ENCODE results near the gene KATNA1. TPM values are rescaled to one million over a fixed set of nuclear protein-coding genes. Genes with fewer than 3 reads are reported as not detected.

The KATNA1 gene
- total and polyA plus RNA-seq, 7 donors = 9.0 to 22.5 (median 17.5) TPM

DNA sequence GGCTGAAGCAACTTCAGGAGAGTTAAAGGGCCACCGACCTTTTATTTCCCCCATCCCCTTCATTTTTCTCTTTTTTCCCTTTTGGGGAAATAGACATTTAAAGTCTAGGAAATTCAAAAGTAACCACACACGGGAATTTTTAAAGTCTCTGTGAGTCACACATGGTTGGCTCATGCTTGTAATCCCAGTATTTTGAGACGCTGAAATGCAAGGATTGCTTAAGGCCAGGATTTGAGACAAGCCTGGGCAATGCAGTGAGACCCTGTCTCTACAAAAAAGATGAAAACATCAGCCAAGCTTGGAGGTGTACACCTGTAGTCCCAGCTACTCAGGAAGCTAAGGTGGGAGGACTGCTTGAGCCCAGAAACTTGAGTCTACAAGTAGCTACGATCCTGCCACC, 34.2 kb downstream of the KATNA1 start:
- WGBS, 2 donors = 89 to 94% methylated on average over 4 of the region's 4 CpGs
- DNase-seq = no peak

DNA sequence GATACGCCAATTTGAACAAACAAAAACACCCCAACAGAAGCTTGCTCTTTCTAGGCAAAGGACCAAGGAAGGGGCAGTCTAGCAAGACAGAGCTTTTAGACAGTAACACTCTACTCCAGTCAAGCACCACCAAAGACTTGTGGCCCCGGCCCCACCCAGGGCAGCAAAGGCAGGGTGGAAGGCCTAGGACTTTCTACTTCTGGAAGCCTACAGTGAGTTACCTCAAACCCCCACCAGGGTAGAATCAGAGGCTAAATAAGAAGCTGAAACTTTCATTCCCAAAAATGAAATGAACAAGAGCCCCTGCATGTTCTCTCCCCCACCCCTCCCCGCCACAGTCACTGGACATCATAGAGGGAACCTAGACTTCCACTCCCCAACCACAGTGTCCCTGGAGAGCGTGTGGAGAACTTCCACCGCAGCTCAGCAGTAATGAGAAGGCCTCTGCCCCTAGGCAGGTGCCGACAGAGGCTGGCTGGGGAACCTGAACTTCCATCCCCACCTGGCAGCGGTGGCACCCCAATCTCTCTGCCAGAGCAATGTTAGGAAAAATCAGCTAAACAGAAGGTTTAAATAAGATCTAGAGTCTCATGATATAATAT, 40.0 kb downstream of the KATNA1 start:
- H3K4me1 ChIP-seq = no peaks in the 10 kb centered on the region
- no peak overlapping the region for H3K27ac ChIP-seq
- H3K36me3 ChIP-seq = peaks cover 0 to 11% (median 1%) of the 10 kb centered on the region in 4 donors
- peaks cover 0 to 4% (median under 1%) of the 10 kb centered on the region in 4 donors for H3K9me3 ChIP-seq
- WGBS, 2 donors = 83 to 95% methylated on average over 7 of the region's 7 CpGs
- intact Hi-C loops (cut with DNase I) = no loop called here
- H3K4me3 ChIP-seq = no peak overlapping the region
- no peak for DNase-seq
- TF ChIP-seq, protein P1, sequence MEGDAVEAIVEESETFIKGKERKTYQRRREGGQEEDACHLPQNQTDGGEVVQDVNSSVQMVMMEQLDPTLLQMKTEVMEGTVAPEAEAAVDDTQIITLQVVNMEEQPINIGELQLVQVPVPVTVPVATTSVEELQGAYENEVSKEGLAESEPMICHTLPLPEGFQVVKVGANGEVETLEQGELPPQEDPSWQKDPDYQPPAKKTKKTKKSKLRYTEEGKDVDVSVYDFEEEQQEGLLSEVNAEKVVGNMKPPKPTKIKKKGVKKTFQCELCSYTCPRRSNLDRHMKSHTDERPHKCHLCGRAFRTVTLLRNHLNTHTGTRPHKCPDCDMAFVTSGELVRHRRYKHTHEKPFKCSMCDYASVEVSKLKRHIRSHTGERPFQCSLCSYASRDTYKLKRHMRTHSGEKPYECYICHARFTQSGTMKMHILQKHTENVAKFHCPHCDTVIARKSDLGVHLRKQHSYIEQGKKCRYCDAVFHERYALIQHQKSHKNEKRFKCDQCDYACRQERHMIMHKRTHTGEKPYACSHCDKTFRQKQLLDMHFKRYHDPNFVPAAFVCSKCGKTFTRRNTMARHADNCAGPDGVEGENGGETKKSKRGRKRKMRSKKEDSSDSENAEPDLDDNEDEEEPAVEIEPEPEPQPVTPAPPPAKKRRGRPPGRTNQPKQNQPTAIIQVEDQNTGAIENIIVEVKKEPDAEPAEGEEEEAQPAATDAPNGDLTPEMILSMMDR (IDR thresholded peaks at IDR 0.05) = no peak
- TF ChIP-seq POLR2AphosphoS5 (IDR thresholded peaks at IDR 0.05) (no peak), EP300 (IDR thresholded peaks at IDR 0.05) (no peak), POLR2A (IDR thresholded peaks at IDR 0.05) (no peak)
- no peaks in the 10 kb centered on the region for H3K27me3 ChIP-seq

More for the DNA sequence above, 34.2 kb downstream of the KATNA1 start:
- intact Hi-C loops (cut with DNase I) = no loop called here
- no peaks in the 10 kb centered on the region for H3K27me3 ChIP-seq
- no peak overlapping the region for H3K4me3 ChIP-seq
- H3K9me3 ChIP-seq = peaks cover 0 to 6% (median 1%) of the 10 kb centered on the region in 4 donors
- TF ChIP-seq POLR2AphosphoS5 (IDR thresholded peaks at IDR 0.05) = no peak
- TF ChIP-seq, protein P1 (IDR thresholded peaks at IDR 0.05) = no peak
- no peak for TF ChIP-seq POLR2A (IDR thresholded peaks at IDR 0.05)
- no peak for TF ChIP-seq EP300 (IDR thresholded peaks at IDR 0.05)
- H3K4me1 ChIP-seq = no peaks in the 10 kb centered on the region
- no peak overlapping the region for H3K27ac ChIP-seq
- peaks cover 0 to 20% (median 3%) of the 10 kb centered on the region in 4 donors for H3K36me3 ChIP-seq

GRCh38 chr6:149600508-149600907, 48.0 kb downstream of the KATNA1 start:
- Histone ChIP-seq H3K27me3 (no peaks in the 10 kb centered on the region), H3K36me3 (peaks cover 3 to 66% (median 13%) of the 10 kb centered on the region in 4 donors), H3K9me3 (no peaks in the 10 kb centered on the region), H3K4me3 (no peak overlapping the region), H3K27ac (no peak overlapping the region), H3K4me1 (no peaks in the 10 kb centered on the region)
- intact Hi-C loops (cut with DNase I) = no loop called here
- 96% methylated on average over 4 of the region's 4 CpGs for WGBS, 2 donors
- TF ChIP-seq, protein P1 (IDR thresholded peaks at IDR 0.05) = no peak
- no peak for TF ChIP-seq POLR2A (IDR thresholded peaks at IDR 0.05)
- no peak for TF ChIP-seq POLR2AphosphoS5 (IDR thresholded peaks at IDR 0.05)
- TF ChIP-seq EP300 (IDR thresholded peaks at IDR 0.05) = no peak
- no peak for DNase-seq

GRCh38 chr6:149593408-149593807, 55.1 kb downstream of the KATNA1 start:
- Histone ChIP-seq H3K9me3 (no peaks in the 10 kb centered on the region), H3K4me1 (no peaks in the 10 kb centered on the region), H3K27ac (no peak overlapping the region), H3K4me3 (no peak overlapping the region), H3K27me3 (no peaks in the 10 kb centered on the region), H3K36me3 (peaks cover 14 to 94% (median 27%) of the 10 kb centered on the region in 4 donors)
- WGBS, 2 donors = 100% methylated on average over 1 of the region's 1 CpG
- no peak for TF ChIP-seq EP300 (IDR thresholded peaks at IDR 0.05)
- no peak for TF ChIP-seq POLR2A (IDR thresholded peaks at IDR 0.05)
- TF ChIP-seq, protein P1 (IDR thresholded peaks at IDR 0.05) = no peak
- TF ChIP-seq POLR2AphosphoS5 (IDR thresholded peaks at IDR 0.05) = no peak
- intact Hi-C loops (cut with DNase I) = no loop called here
- DNase-seq = no peak

DNA sequence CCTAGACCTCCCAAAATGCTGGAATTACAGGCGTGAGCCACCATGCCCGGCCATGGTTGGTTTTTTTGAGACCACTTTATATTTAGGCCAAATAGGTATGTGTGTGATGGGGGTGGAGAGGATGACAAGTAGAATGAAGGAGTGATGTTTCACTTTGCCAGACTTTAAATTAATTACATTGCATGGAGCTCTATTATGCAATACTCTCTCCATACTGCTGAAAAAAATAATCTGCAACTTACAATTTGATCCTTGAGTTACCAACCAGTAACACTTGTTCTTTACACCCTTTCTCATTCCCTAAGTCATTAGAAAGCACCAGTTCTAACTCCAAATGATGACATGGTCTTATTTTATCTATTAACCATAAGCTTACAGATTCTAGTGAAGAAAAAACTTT, 55.5 kb downstream of the KATNA1 start:
- intact Hi-C loops (cut with DNase I) = no loop called here
- Histone ChIP-seq H3K27me3 (no peaks in the 10 kb centered on the region), H3K4me3 (no peak overlapping the region), H3K9me3 (no peaks in the 10 kb centered on the region), H3K4me1 (no peaks in the 10 kb centered on the region), H3K27ac (no peak overlapping the region), H3K36me3 (peaks cover 14 to 94% (median 25%) of the 10 kb centered on the region in 4 donors)
- 99 to 100% methylated on average over 2 of the region's 2 CpGs for WGBS, 2 donors
- TF ChIP-seq, protein P1 (IDR thresholded peaks at IDR 0.05) = no peak
- TF ChIP-seq EP300 (IDR thresholded peaks at IDR 0.05) (no peak), POLR2AphosphoS5 (IDR thresholded peaks at IDR 0.05) (no peak)
- no peak for DNase-seq
